Stimulated activated naive CD8-positive, alpha-beta T cell treated with anti-CD3 and anti-CD28 coated beads, Interleukin-15, amount 100 ng/mL, for 72 hours (primary cell): ENCODE results near the gene KLHL29.

Experiments
- ATAC-seq: fragments of 150-1000 bp; cut with Tn5 transposase; 2 replicates; pipeline ENCODE4 v1.10.0; 2021; ENCODE audit warnings: mild to moderate bottlenecking, moderate library complexity
- DNase-seq, 2 donors: peaks; one replicate each; pipeline ENCODE4 v3.0.0; 2021 to 2022
- H3K27ac Mint-ChIP-seq, 2 donors: one replicate each; pipeline ENCODE4 v1.8.0; 2022; ENCODE audit warnings: mild to moderate bottlenecking in 2 of 2, mixed read lengths in 2 of 2, moderate library complexity in 2 of 2
- H3K27me3 Mint-ChIP-seq: one replicate; pipeline ENCODE4 v1.8.0; 2022; ENCODE audit warnings: mixed read lengths
- H3K4me1 Mint-ChIP-seq: one replicate; pipeline ENCODE4 v1.8.0; 2022; ENCODE audit warnings: mild to moderate bottlenecking, mixed read lengths
- H3K4me3 Mint-ChIP-seq, 2 donors: one replicate each; pipeline ENCODE4 v1.8.0; 2022; ENCODE audit warnings: mild to moderate bottlenecking in 2 of 2, mixed read lengths in 2 of 2, moderate library complexity in 1 of 2
- H3K9me3 Mint-ChIP-seq, 2 donors: one replicate each; pipeline ENCODE4 v1.8.0; 2022; ENCODE audit warnings: mixed read lengths in 2 of 2

KLHL29 gene

DNA sequence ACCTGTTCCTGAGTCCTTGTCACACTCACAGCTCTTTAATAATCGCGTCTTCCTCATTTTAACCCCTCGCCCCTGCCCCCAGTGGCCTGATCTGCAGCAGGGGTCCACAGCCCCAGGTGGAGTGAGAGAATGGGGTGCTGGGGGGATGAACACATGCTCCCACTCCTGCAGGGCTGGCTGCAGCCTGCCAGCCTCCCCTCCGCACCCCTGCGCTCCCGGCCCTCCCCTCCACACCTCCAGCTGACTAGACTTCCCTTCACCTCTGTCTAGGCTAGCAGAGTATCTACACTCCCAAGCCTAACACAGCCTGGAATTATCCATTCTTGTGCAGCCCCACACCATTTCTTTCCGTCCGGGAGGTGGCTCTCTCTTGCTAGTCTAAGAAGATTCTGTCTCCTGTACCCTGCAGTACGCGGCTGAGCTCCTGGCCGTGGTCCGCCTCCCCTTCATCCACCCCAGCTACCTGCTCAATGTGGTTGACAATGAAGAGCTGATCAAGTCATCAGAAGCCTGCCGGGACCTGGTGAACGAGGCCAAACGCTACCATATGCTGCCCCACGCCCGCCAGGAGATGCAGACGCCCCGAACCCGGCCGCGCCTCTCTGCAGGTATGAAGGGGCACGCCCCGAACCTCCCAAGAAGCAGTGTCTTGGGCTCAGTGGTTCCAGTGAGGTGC, 310.4 kb downstream of the KLHL29 start:
- peak overlapping the region in 1 of 2 donors; percentile 36 for H3K27ac Mint-ChIP-seq
- ATAC-seq (no peak), DNase-seq (no peak)
- no peaks in the 10 kb centered on the region for H3K9me3 Mint-ChIP-seq
- no peaks in the 10 kb centered on the region for H3K4me1 Mint-ChIP-seq
- H3K4me3 Mint-ChIP-seq, result no peak overlapping the region
- no peaks in the 10 kb centered on the region for H3K27me3 Mint-ChIP-seq

DNA sequence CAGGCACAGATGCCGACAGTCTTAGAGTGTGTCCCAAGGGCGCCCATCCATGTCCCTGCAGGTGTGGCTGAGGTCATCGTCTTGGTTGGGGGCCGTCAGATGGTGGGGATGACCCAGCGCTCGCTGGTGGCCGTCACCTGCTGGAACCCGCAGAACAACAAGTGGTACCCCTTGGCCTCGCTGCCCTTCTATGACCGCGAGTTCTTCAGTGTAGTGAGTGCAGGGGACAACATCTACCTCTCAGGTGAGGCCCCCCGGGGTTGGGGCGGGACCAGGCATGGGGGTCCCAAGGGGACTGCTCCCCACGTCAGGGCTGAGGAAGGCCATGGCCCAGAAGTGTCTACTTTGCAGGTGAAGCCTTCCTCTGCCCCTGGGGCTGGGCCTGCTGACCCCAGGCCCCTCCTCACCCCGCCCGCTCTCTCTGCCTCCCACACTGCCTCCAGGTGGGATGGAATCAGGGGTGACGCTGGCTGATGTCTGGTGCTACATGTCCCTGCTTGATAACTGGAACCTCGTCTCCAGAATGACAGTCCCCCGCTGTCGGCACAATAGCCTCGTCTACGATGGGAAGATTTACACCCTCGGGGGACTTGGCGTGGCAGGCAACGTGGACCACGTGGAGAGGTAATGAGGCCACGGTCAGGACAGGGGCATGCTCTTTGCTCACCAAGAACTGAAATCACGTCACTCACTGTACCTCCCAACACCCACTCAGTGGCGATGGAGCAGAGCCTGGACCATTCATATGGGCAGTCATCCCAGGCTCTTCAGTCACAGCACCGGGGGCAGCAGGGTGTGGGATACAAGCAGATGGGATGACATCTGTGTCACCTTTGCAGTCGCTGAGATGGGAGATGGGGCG, 311.1 kb downstream of the KLHL29 start:
- no peak overlapping the region for H3K4me3 Mint-ChIP-seq
- ATAC-seq (peak; percentile 29), DNase-seq (no peak)
- no peak overlapping the region for H3K27ac Mint-ChIP-seq
- H3K4me1 Mint-ChIP-seq, result no peaks in the 10 kb centered on the region
- H3K9me3 Mint-ChIP-seq, result no peaks in the 10 kb centered on the region
- no peaks in the 10 kb centered on the region for H3K27me3 Mint-ChIP-seq

- H3K27me3 Mint-ChIP-seq, result no peaks in the 10 kb centered on the region
- H3K4me3 Mint-ChIP-seq, result no peak overlapping the region
- no peak for DNase-seq
- ATAC-seq, result no peak
- peak overlapping the region in 1 of 2 donors; percentile 51 for H3K27ac Mint-ChIP-seq
- no peaks in the 10 kb centered on the region for H3K4me1 Mint-ChIP-seq
- no peaks in the 10 kb centered on the region for H3K9me3 Mint-ChIP-seq
These were observed 311.7 kb downstream of the KLHL29 start for GRCh38 chr2:23696752-23697045.

DNA sequence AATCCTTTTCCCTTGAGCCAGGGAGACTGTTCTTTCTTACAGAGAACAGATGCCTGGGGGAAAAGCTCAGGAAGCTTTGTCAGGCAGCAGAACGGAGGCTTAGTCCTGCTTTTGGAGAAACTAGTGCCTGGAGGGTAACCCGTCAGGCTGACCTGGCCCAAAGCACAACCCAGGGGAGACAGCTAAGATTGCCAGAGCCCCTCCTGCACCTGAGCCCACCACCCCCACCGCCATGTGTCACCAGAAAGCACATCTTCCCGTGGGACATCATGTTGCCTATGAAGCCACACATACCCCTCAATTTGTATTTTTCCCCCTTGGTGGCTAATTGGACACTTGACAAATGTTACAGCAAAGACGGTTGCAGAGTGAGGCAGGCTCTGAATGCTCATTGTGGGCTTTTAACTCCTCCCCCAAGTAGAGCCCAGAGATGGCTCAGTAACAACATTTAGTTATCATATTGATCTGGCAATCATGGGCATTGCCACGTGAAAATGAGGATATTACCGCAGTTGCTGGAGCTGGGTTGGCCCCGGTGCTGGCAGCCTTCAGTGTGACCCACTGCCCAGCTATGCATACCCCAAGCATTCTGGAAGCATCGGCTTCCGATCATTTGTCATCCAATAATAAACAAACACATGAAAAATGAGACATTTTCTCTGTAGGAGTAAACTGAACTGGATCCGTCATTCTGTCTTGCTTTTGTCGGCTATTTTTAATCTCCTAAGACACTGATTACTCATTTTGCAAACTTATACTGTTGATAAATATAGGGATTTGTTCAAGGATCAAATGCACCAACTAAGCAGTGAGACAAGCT, 312.5 kb downstream of the KLHL29 start:
- Mint-ChIP-seq H3K4me3 (no peak overlapping the region), H3K27me3 (no peaks in the 10 kb centered on the region), H3K4me1 (no peaks in the 10 kb centered on the region), H3K27ac (no peak overlapping the region), H3K9me3 (no peaks in the 10 kb centered on the region)
- DNase-seq (no peak), ATAC-seq (no peak)

DNA sequence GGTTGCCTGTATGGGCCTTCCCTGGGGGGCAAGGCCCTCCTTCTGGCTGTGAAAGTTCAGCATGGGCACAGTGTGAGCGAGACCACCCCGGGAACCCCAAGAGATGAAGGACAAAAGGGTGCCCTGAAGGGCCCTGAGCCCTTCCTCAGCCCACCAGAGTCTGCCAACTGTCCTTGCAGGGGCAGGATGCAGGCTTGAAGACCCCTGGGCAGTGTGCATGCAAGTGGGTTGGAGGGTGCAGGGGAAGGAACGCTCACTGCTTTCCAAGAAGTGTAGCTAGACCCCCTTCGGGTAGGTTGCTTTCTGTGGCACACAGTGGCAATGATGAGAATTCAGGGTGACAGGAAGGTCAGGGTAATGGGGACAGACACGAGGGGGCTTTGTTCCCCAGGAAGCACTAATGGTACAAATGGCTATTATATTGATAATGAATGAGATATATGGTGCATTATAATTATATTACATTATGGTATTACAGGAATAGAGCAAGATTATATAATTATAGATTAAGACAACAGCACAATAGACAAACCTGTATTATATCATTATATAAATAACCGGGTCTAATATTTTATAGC, 313.2 kb downstream of the KLHL29 start:
- no peaks in the 10 kb centered on the region for H3K9me3 Mint-ChIP-seq
- DNase-seq (no peak), ATAC-seq (no peak)
- H3K4me3 Mint-ChIP-seq, result no peak overlapping the region
- peak overlapping the region in 1 of 2 donors; percentile 21 for H3K27ac Mint-ChIP-seq
- H3K27me3 Mint-ChIP-seq, result no peaks in the 10 kb centered on the region
- H3K4me1 Mint-ChIP-seq, result no peaks in the 10 kb centered on the region

- Mint-ChIP-seq H3K9me3 (no peaks in the 10 kb centered on the region), H3K27ac (no peak overlapping the region), H3K27me3 (no peaks in the 10 kb centered on the region), H3K4me1 (no peaks in the 10 kb centered on the region), H3K4me3 (no peak overlapping the region)
- no peak for ATAC-seq
- no peak for DNase-seq
These were observed 314.0 kb downstream of the KLHL29 start for GRCh38 chr2:23698721-23699579.

- Mint-ChIP-seq H3K27me3 (no peaks in the 10 kb centered on the region), H3K4me1 (no peaks in the 10 kb centered on the region), H3K9me3 (no peaks in the 10 kb centered on the region), H3K4me3 (no peak overlapping the region), H3K27ac (peak overlapping the region in 1 of 2 donors; percentile 23)
- DNase-seq (no peak), ATAC-seq (no peak)
These were observed 314.6 kb downstream of the KLHL29 start for GRCh38 chr2:23699580-23699925.

DNA sequence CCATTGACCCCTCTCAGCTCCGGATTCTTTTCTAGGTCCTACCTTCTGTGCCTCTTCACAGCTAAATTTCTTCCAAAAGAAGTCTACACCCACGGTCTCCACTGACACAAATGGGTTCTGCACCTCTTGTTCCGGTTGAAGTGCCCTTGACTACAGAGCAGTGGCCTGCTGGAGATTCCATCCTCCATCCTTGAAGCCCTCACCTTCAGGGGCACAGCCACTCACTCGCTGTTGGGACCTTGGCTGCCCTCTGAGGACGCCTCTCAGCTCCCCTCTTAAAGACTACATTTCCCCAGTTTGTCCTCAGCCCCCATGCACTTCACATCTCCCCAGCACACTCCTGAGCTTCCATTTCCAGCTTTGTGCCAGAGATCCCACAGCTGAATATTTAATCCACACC, 315.6 kb downstream of the KLHL29 start:
- Mint-ChIP-seq H3K4me1 (no peaks in the 10 kb centered on the region), H3K27me3 (no peaks in the 10 kb centered on the region), H3K27ac (no peak overlapping the region), H3K4me3 (no peak overlapping the region), H3K9me3 (no peaks in the 10 kb centered on the region)
- DNase-seq, result no peak
- ATAC-seq, result no peak

DNA sequence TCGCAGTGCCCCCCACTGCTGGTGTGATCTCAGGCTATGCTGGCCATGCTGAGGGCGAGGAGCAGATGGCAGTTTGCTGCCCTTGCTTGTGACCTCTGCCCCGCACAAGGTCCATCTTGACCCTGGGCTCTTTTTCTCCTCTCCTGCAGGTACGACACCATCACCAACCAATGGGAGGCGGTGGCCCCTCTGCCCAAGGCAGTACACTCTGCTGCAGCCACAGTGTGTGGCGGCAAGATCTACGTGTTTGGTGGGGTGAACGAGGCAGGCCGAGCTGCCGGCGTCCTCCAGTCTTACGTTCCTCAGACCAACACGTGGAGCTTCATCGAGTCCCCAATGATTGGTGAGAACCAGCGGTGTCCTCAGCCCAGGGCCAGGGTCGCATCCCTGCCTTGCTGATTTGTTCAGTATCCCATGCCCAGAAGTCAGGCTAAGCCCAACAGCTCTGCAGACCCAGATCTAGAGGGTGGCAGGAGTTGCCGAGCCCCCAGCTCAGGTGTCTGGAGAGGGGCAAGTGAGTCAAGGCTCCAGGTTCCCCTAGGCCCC, 318.1 kb downstream of the KLHL29 start:
- Mint-ChIP-seq H3K27me3 (no peaks in the 10 kb centered on the region), H3K9me3 (no peaks in the 10 kb centered on the region), H3K4me3 (no peak overlapping the region), H3K27ac (no peak overlapping the region), H3K4me1 (no peaks in the 10 kb centered on the region)
- no peak for DNase-seq
- no peak for ATAC-seq

DNA sequence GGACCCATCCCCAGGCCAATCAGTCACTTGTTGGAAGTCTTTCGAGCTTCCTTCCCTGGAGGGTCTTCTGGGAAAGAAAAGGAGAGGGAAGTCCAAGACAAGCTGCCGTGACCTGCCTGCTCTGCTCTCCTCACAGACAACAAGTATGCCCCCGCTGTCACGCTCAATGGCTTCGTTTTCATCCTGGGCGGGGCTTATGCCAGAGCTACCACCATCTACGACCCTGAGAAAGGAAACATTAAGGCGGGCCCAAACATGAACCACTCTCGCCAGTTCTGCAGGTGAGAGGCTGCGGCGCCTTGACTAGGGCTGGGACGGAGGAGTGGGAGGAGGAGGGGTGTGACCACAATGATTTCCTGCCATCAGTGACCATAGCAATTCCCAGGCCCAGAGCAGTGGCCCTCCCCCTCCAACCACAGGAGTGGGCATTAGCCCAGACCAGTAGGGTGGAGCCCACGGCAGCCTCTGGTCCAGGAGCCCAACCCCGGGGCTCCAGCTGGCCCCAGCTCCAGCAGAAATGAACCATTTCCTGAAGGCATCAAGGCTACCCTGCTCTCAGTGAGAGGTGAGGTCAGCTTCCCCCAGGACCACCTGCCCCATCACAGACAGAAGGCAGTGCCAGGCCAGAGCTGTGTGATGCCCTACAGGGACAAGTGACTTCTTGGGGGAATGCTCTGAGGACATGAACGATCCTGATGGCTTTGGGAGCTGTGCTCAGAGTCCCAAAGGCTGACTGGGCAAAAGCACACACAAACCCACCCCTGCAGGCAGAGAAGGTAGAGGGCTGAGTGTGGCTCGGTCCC, 318.8 kb downstream of the KLHL29 start:
- Mint-ChIP-seq H3K4me3 (no peak overlapping the region), H3K27me3 (no peaks in the 10 kb centered on the region), H3K27ac (peak overlapping the region in 1 of 2 donors; percentile 4), H3K4me1 (no peaks in the 10 kb centered on the region), H3K9me3 (no peaks in the 10 kb centered on the region)
- ATAC-seq (no peak), DNase-seq (no peak)

DNA sequence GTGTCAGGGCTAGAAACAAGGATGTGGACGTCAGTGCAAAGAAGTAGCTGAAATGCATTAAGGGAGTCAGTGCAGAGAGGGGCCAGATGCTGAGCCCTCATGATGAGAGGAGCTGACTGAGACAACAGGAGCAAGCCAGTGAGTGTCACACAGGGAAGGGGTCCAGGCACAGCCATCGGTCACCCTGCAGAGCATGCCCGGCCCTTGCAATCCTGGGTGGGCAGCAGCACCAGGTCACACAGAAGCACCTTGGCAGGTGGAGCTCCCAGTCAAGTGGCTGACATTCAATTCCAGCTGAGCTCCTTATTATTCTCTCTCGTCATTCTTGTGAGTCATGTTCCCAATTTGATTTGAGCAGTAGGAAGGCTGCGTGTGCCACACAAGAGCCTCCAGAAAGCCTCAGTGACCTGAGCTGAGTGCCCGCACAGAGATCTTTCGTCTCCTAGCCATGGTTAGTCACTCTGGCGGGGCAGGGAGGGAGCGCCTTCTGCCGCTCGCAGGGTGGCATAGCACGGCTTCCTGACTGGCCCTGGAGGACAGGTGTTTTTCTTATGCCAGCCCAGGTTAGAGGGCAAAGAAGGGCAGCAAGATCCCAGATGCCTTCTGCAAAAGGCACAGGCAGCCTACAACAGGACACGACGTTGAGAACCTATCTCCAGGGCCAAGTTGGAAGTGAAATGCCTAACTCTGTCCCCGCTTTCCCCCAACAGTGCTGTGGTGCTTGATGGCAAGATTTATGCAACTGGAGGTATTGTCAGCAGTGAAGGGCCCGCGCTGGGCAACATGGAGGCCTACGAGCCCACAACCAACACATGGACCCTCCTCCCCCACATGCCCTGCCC, 321.0 kb downstream of the KLHL29 start:
- H3K4me3 Mint-ChIP-seq, result no peak overlapping the region
- ATAC-seq (no peak), DNase-seq (no peak)
- no peaks in the 10 kb centered on the region for H3K27me3 Mint-ChIP-seq
- no peaks in the 10 kb centered on the region for H3K4me1 Mint-ChIP-seq
- no peak overlapping the region for H3K27ac Mint-ChIP-seq
- H3K9me3 Mint-ChIP-seq, result no peaks in the 10 kb centered on the region

- no peaks in the 10 kb centered on the region for H3K27me3 Mint-ChIP-seq
- DNase-seq (no peak), ATAC-seq (no peak)
- no peaks in the 10 kb centered on the region for H3K9me3 Mint-ChIP-seq
- H3K4me3 Mint-ChIP-seq, result no peak overlapping the region
- H3K27ac Mint-ChIP-seq, result peak overlapping the region in 1 of 2 donors; percentile 63
- no peaks in the 10 kb centered on the region for H3K4me1 Mint-ChIP-seq
These were observed 321.7 kb downstream of the KLHL29 start for GRCh38 chr2:23706613-23707078.

DNA sequence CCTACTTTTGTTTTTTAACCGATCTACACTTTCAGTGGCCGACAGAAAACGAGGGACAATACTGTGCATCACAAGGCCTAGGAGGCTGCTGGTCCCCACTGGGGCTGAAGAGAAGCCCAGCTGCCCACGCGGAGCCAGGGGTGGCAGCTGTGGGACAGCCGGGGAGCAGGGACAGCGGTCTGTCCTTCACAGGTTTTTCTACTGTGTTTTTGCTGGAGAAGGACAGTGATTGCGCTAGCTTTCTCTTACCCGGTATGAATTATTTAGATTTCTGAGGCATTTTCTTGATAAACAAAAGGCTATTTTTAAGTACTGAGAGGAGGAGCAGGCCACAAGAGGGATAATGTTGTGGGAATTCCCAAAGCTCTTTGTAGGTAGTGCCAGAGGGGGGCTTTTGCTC, 322.1 kb downstream of the KLHL29 start:
- H3K27ac Mint-ChIP-seq, result peak overlapping the region in 1 of 2 donors; percentile 63
- no peaks in the 10 kb centered on the region for H3K9me3 Mint-ChIP-seq
- H3K4me3 Mint-ChIP-seq, result no peak overlapping the region
- H3K4me1 Mint-ChIP-seq, result no peaks in the 10 kb centered on the region
- ATAC-seq, result no peak
- H3K27me3 Mint-ChIP-seq, result no peaks in the 10 kb centered on the region
- no peak for DNase-seq
